Ascending aorta (tissue), 2 donors: ENCODE data around the gene PTPRN2. TPM values are rescaled to one million over a fixed set of nuclear protein-coding genes. Genes with fewer than 3 reads are reported as not detected.
A peak's percentile ranks its signal among the peaks of the same experiment; 100 is the strongest.

ENCODE experiments used
- DNase-seq, 2 donors: peaks; one replicate each; pipeline ENCODE4 v3.0.0-alpha.2; 2019; ENCODE audit warnings: low spot score in 2 of 2
- H3K27ac ChIP-seq, 2 donors: fragments of 200-600 bp; sonication (generic); one replicate each; pipeline ENCODE4 v1.5.1; 2016 to 2017; ENCODE audit warnings: mild to moderate bottlenecking in 1 of 2
- H3K27me3 ChIP-seq: fragments of 200-600 bp; sonication (generic); one replicate; pipeline ENCODE4 v1.5.1; 2017
- H3K36me3 ChIP-seq, 2 donors: fragments of 200-600 bp; sonication (generic); one replicate each; pipeline ENCODE4 v1.5.1; 2016
- H3K4me1 ChIP-seq, 2 donors: fragments of 200-600 bp; sonication (generic); one replicate each; pipeline ENCODE4 v1.5.1; 2016 to 2017; ENCODE audit warnings: mild to moderate bottlenecking in 1 of 2
- H3K4me3 ChIP-seq, 2 donors: fragments of 200-600 bp; sonication (generic); one replicate each; pipeline ENCODE4 v1.5.1; 2016 to 2017; ENCODE audit warnings: mild to moderate bottlenecking in 1 of 2
- H3K9me3 ChIP-seq, 2 donors: fragments of 200-600 bp; sonication (generic); one replicate each; pipeline ENCODE4 v1.5.1; 2016
- CTCF ChIP-seq, 3 experiments: fragments of 200-600 bp in 2 of 3; fragments of 450-650 bp in 1 of 3; sonication (generic) in 2 of 3; IDR thresholded peaks; one replicate each; pipeline ENCODE4 v1.5.1; 2016 to 2019; ENCODE audit warnings: antibody characterized with exemption in 3 of 3, mild to moderate bottlenecking in 1 of 3, moderate library complexity in 1 of 3
- intact Hi-C: fragments of 100-400 bp; cut with DNase I; formaldehyde crosslinking; loops from one replicate; pipeline ENCODE4 v1.15.1; 2023
- total RNA-seq: library from RNA; depleted of rRNA; stranded (reverse); fragments of >200 nt; gene quantifications from one replicate; pipeline ENCODE4 v1.1.0, GENCODE V29; 2016

Gene PTPRN2
- total RNA-seq, 1 donor from 2014 or later: 7.3 TPM

- H3K27ac ChIP-seq: no peak overlapping the region
- H3K4me3 ChIP-seq: no peak overlapping the region
- peak in 1 of 2 donors; percentile 40 for DNase-seq
- H3K4me1 ChIP-seq: no peaks in the 10 kb centered on the region
- H3K27me3 ChIP-seq: no peaks in the 10 kb centered on the region
- no peaks in the 10 kb centered on the region for H3K9me3 ChIP-seq
- intact Hi-C loops: no loop called here
- no peaks in the 10 kb centered on the region for H3K36me3 ChIP-seq
- TF ChIP-seq CTCF (IDR thresholded peaks at IDR 0.05): no peak
Observed at GRCh38 chr7:157500171-157500960, 1087.3 kb downstream of the PTPRN2 start.

GRCh38 chr7:157499835-157500153, 1087.8 kb downstream of the PTPRN2 start:
- intact Hi-C loops: no loop called here
- no peak for TF ChIP-seq CTCF (IDR thresholded peaks at IDR 0.05)
- Histone ChIP-seq H3K27me3 (no peaks in the 10 kb centered on the region), H3K9me3 (no peaks in the 10 kb centered on the region), H3K36me3 (no peaks in the 10 kb centered on the region), H3K4me3 (no peak overlapping the region), H3K27ac (no peak overlapping the region), H3K4me1 (no peaks in the 10 kb centered on the region)
- DNase-seq: peak in 1 of 2 donors; percentile 31

- intact Hi-C loops: no loop called here
- DNase-seq: peak in 1 of 2 donors; percentile 51
- H3K27ac ChIP-seq: no peak overlapping the region
- H3K36me3 ChIP-seq: no peaks in the 10 kb centered on the region
- H3K4me3 ChIP-seq: no peak overlapping the region
- H3K27me3 ChIP-seq: no peaks in the 10 kb centered on the region
- no peaks in the 10 kb centered on the region for H3K9me3 ChIP-seq
- no peaks in the 10 kb centered on the region for H3K4me1 ChIP-seq
- TF ChIP-seq CTCF (IDR thresholded peaks at IDR 0.05): no peak
Observed at GRCh38 chr7:157499121-157499834, 1088.3 kb downstream of the PTPRN2 start.

GRCh38 chr7:157498657-157499056, 1089.0 kb downstream of the PTPRN2 start:
- no peaks in the 10 kb centered on the region for H3K27me3 ChIP-seq
- peak in 1 of 2 donors; percentile 27 for DNase-seq
- TF ChIP-seq CTCF (IDR thresholded peaks at IDR 0.05): no peak
- H3K36me3 ChIP-seq: no peaks in the 10 kb centered on the region
- H3K4me1 ChIP-seq: no peaks in the 10 kb centered on the region
- H3K9me3 ChIP-seq: no peaks in the 10 kb centered on the region
- intact Hi-C loops: no loop called here
- H3K4me3 ChIP-seq: no peak overlapping the region
- H3K27ac ChIP-seq: no peak overlapping the region

- intact Hi-C loops: no loop called here
- no peaks in the 10 kb centered on the region for H3K9me3 ChIP-seq
- H3K27me3 ChIP-seq: no peaks in the 10 kb centered on the region
- DNase-seq: peak in 1 of 2 donors; percentile 47
- no peaks in the 10 kb centered on the region for H3K36me3 ChIP-seq
- H3K4me1 ChIP-seq: no peaks in the 10 kb centered on the region
- TF ChIP-seq CTCF (IDR thresholded peaks at IDR 0.05): no peak
- no peak overlapping the region for H3K4me3 ChIP-seq
- no peak overlapping the region for H3K27ac ChIP-seq
Observed at GRCh38 chr7:157497744-157498651, 1089.6 kb downstream of the PTPRN2 start.
